ENCODE measurements around the gene NCOA6.

NCOA6 gene

GRCh38 chr20:34704177-34705007, 121.1 kb downstream of the NCOA6 start, which contains the start of gene TP53INP2:
TSS of gene TP53INP2 (plus strand) at chr20:34704344. CDS start at chr20:34708740, 4,396 bp downstream.
- H3K4me1 ChIP-seq (ENCODE audit: control insufficient read depth, insufficient read depth, low read length, poor library complexity, severe bottlenecking): peaks cover 23% of the 10 kb centered on the region
- no peaks in the 10 kb centered on the region for H3K36me3 ChIP-seq (ENCODE audit: control insufficient read depth, insufficient read depth, low read length)
- whole genome bisulfite sequencing, 2 experiments (ENCODE audit: insufficient coverage in 2 of 2): 0 to 2% methylated on average over 52 to 69 of the region's 82 CpGs
- H3K4me3 ChIP-seq (ENCODE audit: extremely low read depth, insufficient read depth, low read length, poor library complexity, severe bottlenecking): peak within 1 kb of the TSS; percentile 69
- H3K27ac ChIP-seq (ENCODE audit: low read depth, low read length, severe bottlenecking): peak within 1 kb of the TSS; percentile 100
- H3K9me3 ChIP-seq (ENCODE audit: control insufficient read depth, low read length): no peaks in the 10 kb centered on the region

- Histone ChIP-seq H3K4me3 (ENCODE audit: extremely low read depth, insufficient read depth, low read length, poor library complexity, severe bottlenecking) (peak overlapping the region; percentile 69), H3K27ac (ENCODE audit: low read depth, low read length, severe bottlenecking) (peak overlapping the region; percentile 100), H3K36me3 (ENCODE audit: control insufficient read depth, insufficient read depth, low read length) (no peaks in the 10 kb centered on the region), H3K4me1 (ENCODE audit: control insufficient read depth, insufficient read depth, low read length, poor library complexity, severe bottlenecking) (peaks cover 23% of the 10 kb centered on the region), H3K9me3 (ENCODE audit: control insufficient read depth, low read length) (no peaks in the 10 kb centered on the region)
- 0 to 7% methylated on average over 10 to 12 of the region's 38 CpGs for WGBS, 2 experiments (ENCODE audit: insufficient coverage in 2 of 2)
These were observed 121.9 kb downstream of the NCOA6 start for GRCh38 chr20:34703424-34704176.

- Histone ChIP-seq H3K27ac (ENCODE audit: low read depth, low read length, severe bottlenecking) (no peak overlapping the region), H3K4me1 (ENCODE audit: control insufficient read depth, insufficient read depth, low read length, poor library complexity, severe bottlenecking) (peaks cover 19% of the 10 kb centered on the region), H3K36me3 (ENCODE audit: control insufficient read depth, insufficient read depth, low read length) (no peaks in the 10 kb centered on the region), H3K9me3 (ENCODE audit: control insufficient read depth, low read length) (no peaks in the 10 kb centered on the region), H3K4me3 (ENCODE audit: extremely low read depth, insufficient read depth, low read length, poor library complexity, severe bottlenecking) (peak overlapping the region; percentile 69)
- WGBS, 2 experiments (ENCODE audit: insufficient coverage in 2 of 2): 50 to 67% methylated on average over 1 to 2 of the region's 3 CpGs
These were observed 122.4 kb downstream of the NCOA6 start for GRCh38 chr20:34703061-34703423.

GRCh38 chr20:34701405-34702085, 123.9 kb downstream of the NCOA6 start:
- no peaks in the 10 kb centered on the region for H3K36me3 ChIP-seq (ENCODE audit: control insufficient read depth, insufficient read depth, low read length)
- no peaks in the 10 kb centered on the region for H3K9me3 ChIP-seq (ENCODE audit: control insufficient read depth, low read length)
- peaks cover 16% of the 10 kb centered on the region for H3K4me1 ChIP-seq (ENCODE audit: control insufficient read depth, insufficient read depth, low read length, poor library complexity, severe bottlenecking)
- 88 to 92% methylated on average over 4 of the region's 6 CpGs for WGBS, 2 experiments (ENCODE audit: insufficient coverage in 2 of 2)
- H3K4me3 ChIP-seq (ENCODE audit: extremely low read depth, insufficient read depth, low read length, poor library complexity, severe bottlenecking): no peak overlapping the region
- no peak overlapping the region for H3K27ac ChIP-seq (ENCODE audit: low read depth, low read length, severe bottlenecking)

- WGBS, 2 experiments (ENCODE audit: insufficient coverage in 2 of 2): 77 to 81% methylated on average over 3 to 4 of the region's 4 CpGs
- H3K36me3 ChIP-seq (ENCODE audit: control insufficient read depth, insufficient read depth, low read length): no peaks in the 10 kb centered on the region
- no peaks in the 10 kb centered on the region for H3K4me1 ChIP-seq (ENCODE audit: control insufficient read depth, insufficient read depth, low read length, poor library complexity, severe bottlenecking)
These were observed 132.0 kb downstream of the NCOA6 start for GRCh38 chr20:34693414-34693813.

GRCh38 chr20:34691838-34692237, 133.6 kb downstream of the NCOA6 start:
- H3K36me3 ChIP-seq (ENCODE audit: control insufficient read depth, insufficient read depth, low read length): no peaks in the 10 kb centered on the region
- no peak overlapping the region for H3K4me3 ChIP-seq (ENCODE audit: extremely low read depth, insufficient read depth, low read length, poor library complexity, severe bottlenecking)
- no peaks in the 10 kb centered on the region for H3K4me1 ChIP-seq (ENCODE audit: control insufficient read depth, insufficient read depth, low read length, poor library complexity, severe bottlenecking)
- no peak overlapping the region for H3K27ac ChIP-seq (ENCODE audit: low read depth, low read length, severe bottlenecking)
- H3K9me3 ChIP-seq (ENCODE audit: control insufficient read depth, low read length): no peaks in the 10 kb centered on the region
- 82 to 100% methylated on average over 2 of the region's 3 CpGs for WGBS, 2 experiments (ENCODE audit: insufficient coverage in 2 of 2)

More at GRCh38 chr20:34693414-34693813, 132.0 kb downstream of the NCOA6 start:
- no peak overlapping the region for H3K27ac ChIP-seq (ENCODE audit: low read depth, low read length, severe bottlenecking)
- H3K4me3 ChIP-seq (ENCODE audit: extremely low read depth, insufficient read depth, low read length, poor library complexity, severe bottlenecking): no peak overlapping the region
- no peaks in the 10 kb centered on the region for H3K9me3 ChIP-seq (ENCODE audit: control insufficient read depth, low read length)

- Histone ChIP-seq H3K4me3 (ENCODE audit: extremely low read depth, insufficient read depth, low read length, poor library complexity, severe bottlenecking) (no peak overlapping the region), H3K27ac (ENCODE audit: low read depth, low read length, severe bottlenecking) (no peak overlapping the region), H3K9me3 (ENCODE audit: control insufficient read depth, low read length) (no peaks in the 10 kb centered on the region), H3K36me3 (ENCODE audit: control insufficient read depth, insufficient read depth, low read length) (no peaks in the 10 kb centered on the region), H3K4me1 (ENCODE audit: control insufficient read depth, insufficient read depth, low read length, poor library complexity, severe bottlenecking) (no peaks in the 10 kb centered on the region)
- WGBS, 2 experiments (ENCODE audit: insufficient coverage in 2 of 2): 88% methylated on average over 1 of the region's 2 CpGs; no CpG with 5 or more reads in 1 of the 2 experiments
These were observed 136.0 kb downstream of the NCOA6 start for GRCh38 chr20:34689486-34689885.

- Histone ChIP-seq H3K4me3 (ENCODE audit: extremely low read depth, insufficient read depth, low read length, poor library complexity, severe bottlenecking) (no peak overlapping the region), H3K36me3 (ENCODE audit: control insufficient read depth, insufficient read depth, low read length) (no peaks in the 10 kb centered on the region), H3K4me1 (ENCODE audit: control insufficient read depth, insufficient read depth, low read length, poor library complexity, severe bottlenecking) (no peaks in the 10 kb centered on the region), H3K27ac (ENCODE audit: low read depth, low read length, severe bottlenecking) (no peak overlapping the region), H3K9me3 (ENCODE audit: control insufficient read depth, low read length) (no peaks in the 10 kb centered on the region)
- WGBS, 2 experiments (ENCODE audit: insufficient coverage in 2 of 2): no CpG with 5 or more reads among the region's 3 CpGs
These were observed 141.8 kb downstream of the NCOA6 start for GRCh38 chr20:34683667-34684066.

- Histone ChIP-seq H3K9me3 (ENCODE audit: control insufficient read depth, low read length) (no peaks in the 10 kb centered on the region), H3K4me3 (ENCODE audit: extremely low read depth, insufficient read depth, low read length, poor library complexity, severe bottlenecking) (no peak overlapping the region), H3K4me1 (ENCODE audit: control insufficient read depth, insufficient read depth, low read length, poor library complexity, severe bottlenecking) (peaks cover 3% of the 10 kb centered on the region), H3K27ac (ENCODE audit: low read depth, low read length, severe bottlenecking) (no peak overlapping the region), H3K36me3 (ENCODE audit: control insufficient read depth, insufficient read depth, low read length) (no peaks in the 10 kb centered on the region)
These were observed 144.8 kb downstream of the NCOA6 start for GRCh38 chr20:34680586-34681175.

GRCh38 chr20:34676642-34677373, 148.6 kb downstream of the NCOA6 start, which contains the start of gene PIGU:
TSS of gene PIGU (minus strand) at chr20:34677092. CDS start at chr20:34677085, 7 bp downstream.
- Histone ChIP-seq H3K36me3 (ENCODE audit: control insufficient read depth, insufficient read depth, low read length) (no peaks in the 10 kb centered on the region), H3K4me3 (ENCODE audit: extremely low read depth, insufficient read depth, low read length, poor library complexity, severe bottlenecking) (peak within 1 kb of the TSS; percentile 65), H3K9me3 (ENCODE audit: control insufficient read depth, low read length) (no peaks in the 10 kb centered on the region), H3K4me1 (ENCODE audit: control insufficient read depth, insufficient read depth, low read length, poor library complexity, severe bottlenecking) (peaks cover 3% of the 10 kb centered on the region), H3K27ac (ENCODE audit: low read depth, low read length, severe bottlenecking) (peak within 1 kb of the TSS; percentile 88)
- 0% methylated on average over 40 to 57 of the region's 64 CpGs for WGBS, 2 experiments (ENCODE audit: insufficient coverage in 2 of 2)

Measured in mesodermal cell (in vitro differentiated cells).